ENCODE results near the gene KRTAP17-1. TPM values are rescaled to one million over a fixed set of nuclear protein-coding genes. Genes with fewer than 3 reads are reported as not detected.

KRTAP17-1 gene
- polyA plus RNA-seq, 1 of the 3 experiments (the other 2 are of a cell fraction): not detected

GRCh38 chr17:41332239-41332638, 16.7 kb upstream of the KRTAP17-1 start (continued):
- TF ChIP-seq PBX3 (IDR thresholded peaks at IDR 0.05): no peak
- TF ChIP-seq GATA2 (CRISPR knock-in tag; IDR thresholded peaks at IDR 0.05): no peak
- no peak for TF ChIP-seq YY1 (IDR thresholded peaks at IDR 0.05; ENCODE audit: low read depth)

GRCh38 chr17:41331606-41332005, 16.1 kb upstream of the KRTAP17-1 start:
- CTCF ChIA-PET: interaction anchor here (0.6 to 1.8 kb wide), 4 partner anchors 9 to 317 kb away, joined by 3 to 16 read pairs (median 4); no protein-coding TSS in a partner anchor
- Histone ChIP-seq H3K9ac (no peak overlapping the region), H3K9me2 (no peaks in the 10 kb centered on the region), H3F3A (replicated peaks; ENCODE audit: insufficient read depth) (no peaks in the 10 kb centered on the region), H4K20me1 (ENCODE audit: insufficient read depth) (no peaks in the 10 kb centered on the region), H2AFZ (ENCODE audit: low read depth) (no peak overlapping the region), H3K4me3 (ENCODE audit: low read depth in 2 of 2, low read length in 1 of 2) (no peak overlapping the region), H3K9me3 (no peaks in the 10 kb centered on the region), H3K27me3 (ENCODE audit: insufficient read depth) (no peaks in the 10 kb centered on the region), H3K27ac (ENCODE audit: low read depth in 2 of 2, low read length in 1 of 2) (no peak overlapping the region), H3K79me2 (ENCODE audit: insufficient read depth) (no peaks in the 10 kb centered on the region), H3K4me2 (no peak overlapping the region), H3K36me3 (replicated peaks in 1 of 2; ENCODE audit: control insufficient read depth in 1 of 2, insufficient read depth in 2 of 2, low read length in 1 of 2) (no peaks in the 10 kb centered on the region), H3K4me1 (ENCODE audit: control insufficient read depth in 1 of 2, insufficient read depth in 2 of 2, low read depth in 1 of 2, low read length in 1 of 2) (no peaks in the 10 kb centered on the region)
- POLR2A ChIA-PET: no interaction called here
- 31% methylated on average over 6 of the region's 7 CpGs for WGBS (ENCODE audit: low lambda C conversion rate)
- no peak for DNase-seq
- no peak for TF ChIP-seq CTCF (IDR thresholded peaks at IDR 0.05)
- TF ChIP-seq JUND (IDR thresholded peaks at IDR 0.05): no peak
- TF ChIP-seq NRF1 (IDR thresholded peaks at IDR 0.05; ENCODE audit: low read depth, low read length): no peak
- TF ChIP-seq TAF1 (IDR thresholded peaks at IDR 0.05; ENCODE audit: borderline replicate concordance, low read depth, low read length): no peak
- no peak for TF ChIP-seq RXRA (IDR thresholded peaks at IDR 0.05; ENCODE audit: borderline replicate concordance, low read depth)
- TF ChIP-seq USF1 (IDR thresholded peaks at IDR 0.05; ENCODE audit: borderline replicate concordance, low read depth): no peak
- no peak for TF ChIP-seq IRF3 (IDR thresholded peaks at IDR 0.05; ENCODE audit: low read depth, low read length)
- TF ChIP-seq GATA2 (CRISPR knock-in tag; IDR thresholded peaks at IDR 0.05): no peak
- no peak for TF ChIP-seq RCOR1 (IDR thresholded peaks at IDR 0.05; ENCODE audit: low read length)
- TF ChIP-seq RFX5 (IDR thresholded peaks at IDR 0.05; ENCODE audit: low read length): no peak
- no peak for TF ChIP-seq MAX (IDR thresholded peaks at IDR 0.05; ENCODE audit: low read depth)
- no peak for TF ChIP-seq POLR2AphosphoS5 (IDR thresholded peaks at IDR 0.05; ENCODE audit: low read depth, low read length)
- TF ChIP-seq FOXM1 (IDR thresholded peaks at IDR 0.05; ENCODE audit: low read depth): no peak
- TF ChIP-seq EP300 (IDR thresholded peaks at IDR 0.05; ENCODE audit: borderline replicate concordance in 1 of 2, low read depth in 1 of 2, low read length in 1 of 2): no peak
- TF ChIP-seq REST (IDR thresholded peaks at IDR 0.05; ENCODE audit: low read depth, low read length): no peak

All from SK-N-SH (cell line).